IPS-15b (cell line): ENCODE measurements around the gene AHSA1.

Experiments used
- H3K27me3 ChIP-seq: one replicate; pipeline ENCODE4 v1.6.1; 2013; ENCODE audit warnings: low read length; ENCODE audit not compliant: control insufficient read depth, insufficient read depth
- H3K36me3 ChIP-seq: one replicate; pipeline ENCODE4 v1.6.1; 2013; ENCODE audit warnings: low read length; ENCODE audit not compliant: control insufficient read depth, insufficient read depth
- H3K4me1 ChIP-seq: one replicate; pipeline ENCODE4 v1.6.1; 2013; ENCODE audit warnings: mild to moderate bottlenecking, low read length; ENCODE audit not compliant: control insufficient read depth, insufficient read depth
- H3K4me3 ChIP-seq: one replicate; pipeline ENCODE4 v1.5.1; 2013; ENCODE audit warnings: low read depth, low read length
- H3K9ac ChIP-seq: one replicate; pipeline ENCODE4 v1.6.1; 2013; ENCODE audit warnings: low read depth, mild to moderate bottlenecking, low read length
- H3K9me3 ChIP-seq: one replicate; pipeline ENCODE4 v1.6.1; 2013; ENCODE audit warnings: mild to moderate bottlenecking, low read length; ENCODE audit not compliant: control insufficient read depth, insufficient read depth

AHSA1 gene

DNA sequence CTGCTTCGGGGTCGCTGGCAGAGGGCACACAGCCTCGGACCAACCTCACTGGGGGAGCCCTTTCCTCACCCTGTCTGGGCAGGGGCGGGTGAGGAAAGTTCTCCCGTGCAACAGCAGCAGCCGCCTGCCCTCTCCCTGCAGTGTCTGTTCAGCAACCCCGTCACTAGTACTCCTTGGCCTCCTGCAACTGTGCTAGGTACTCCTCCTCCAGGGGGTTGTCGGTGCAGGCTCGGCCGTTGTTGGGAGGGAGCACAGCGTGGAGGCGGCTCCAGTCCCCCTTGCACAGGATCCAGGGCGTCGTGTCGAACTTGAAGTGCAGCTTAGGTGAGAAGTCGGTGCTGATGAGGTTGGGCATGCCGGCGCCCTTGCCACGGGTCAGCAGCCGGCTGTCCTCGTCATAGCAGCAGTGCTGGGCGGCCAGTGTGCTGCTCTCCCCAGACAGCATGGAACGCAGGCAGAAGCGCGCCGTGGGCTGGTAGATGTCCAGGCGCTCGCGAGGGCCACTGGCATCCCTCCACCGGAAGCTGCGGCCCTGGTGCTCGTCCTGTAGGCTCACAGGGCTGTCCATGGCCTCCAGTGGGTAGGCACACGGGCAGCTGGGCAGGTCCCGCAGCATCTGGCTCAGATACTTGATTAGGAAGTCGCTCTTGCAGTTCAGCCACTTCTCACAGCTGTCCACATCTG is 17.7 kb downstream of the AHSA1 start:
- no peaks in the 10 kb centered on the region for H3K27me3 ChIP-seq
- H3K4me3 ChIP-seq = no peak overlapping the region
- H3K4me1 ChIP-seq = peaks cover 8% of the 10 kb centered on the region
- no peaks in the 10 kb centered on the region for H3K9me3 ChIP-seq
- H3K36me3 ChIP-seq = no peaks in the 10 kb centered on the region
- no peak overlapping the region for H3K9ac ChIP-seq

DNA sequence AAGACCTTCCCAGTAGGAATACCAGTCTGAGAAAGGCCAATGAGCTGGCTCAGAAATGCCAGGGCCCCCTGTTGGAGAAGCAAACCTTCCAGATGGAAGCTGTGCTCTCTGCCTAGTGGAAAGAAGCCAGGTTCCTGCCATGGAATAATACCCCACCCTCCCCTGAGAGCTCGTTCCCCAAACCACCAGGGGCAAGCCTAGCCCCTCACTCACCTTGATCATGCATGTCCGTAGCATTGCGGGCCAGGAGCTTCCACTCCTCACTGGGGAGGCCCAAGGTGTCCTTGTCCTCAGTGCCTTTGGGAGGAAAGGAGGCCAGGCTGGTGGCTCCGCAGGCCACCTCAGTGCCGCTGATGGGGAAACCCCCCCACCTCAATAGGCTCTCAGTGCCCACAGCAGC is 20.1 kb downstream of the AHSA1 start:
- H3K4me3 ChIP-seq = no peak overlapping the region
- no peaks in the 10 kb centered on the region for H3K4me1 ChIP-seq
- no peaks in the 10 kb centered on the region for H3K9me3 ChIP-seq
- no peaks in the 10 kb centered on the region for H3K27me3 ChIP-seq
- H3K36me3 ChIP-seq = no peaks in the 10 kb centered on the region
- H3K9ac ChIP-seq = no peak overlapping the region

DNA sequence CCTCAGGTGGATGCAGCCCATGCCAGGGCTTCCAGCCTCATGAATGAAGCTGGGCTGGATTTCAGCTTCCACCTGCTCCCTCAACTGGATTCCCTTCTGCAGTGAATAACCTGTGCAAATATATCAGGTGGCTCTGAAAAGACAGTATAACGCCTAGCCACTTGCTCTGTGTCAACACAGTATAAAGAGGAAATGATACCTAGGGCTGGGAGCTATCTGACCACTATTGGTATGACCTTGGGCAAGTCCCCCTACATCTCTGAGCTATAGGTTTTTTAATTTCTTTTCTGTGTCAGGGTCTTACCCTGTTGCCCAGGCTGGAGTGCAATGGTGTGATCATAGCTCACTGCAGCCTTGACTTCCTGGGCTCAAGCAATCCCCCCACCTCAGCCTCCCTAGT is 20.9 kb downstream of the AHSA1 start:
- Histone ChIP-seq H3K4me3 (no peak overlapping the region), H3K27me3 (no peaks in the 10 kb centered on the region), H3K36me3 (no peaks in the 10 kb centered on the region), H3K9me3 (no peaks in the 10 kb centered on the region), H3K9ac (no peak overlapping the region), H3K4me1 (no peaks in the 10 kb centered on the region)

DNA sequence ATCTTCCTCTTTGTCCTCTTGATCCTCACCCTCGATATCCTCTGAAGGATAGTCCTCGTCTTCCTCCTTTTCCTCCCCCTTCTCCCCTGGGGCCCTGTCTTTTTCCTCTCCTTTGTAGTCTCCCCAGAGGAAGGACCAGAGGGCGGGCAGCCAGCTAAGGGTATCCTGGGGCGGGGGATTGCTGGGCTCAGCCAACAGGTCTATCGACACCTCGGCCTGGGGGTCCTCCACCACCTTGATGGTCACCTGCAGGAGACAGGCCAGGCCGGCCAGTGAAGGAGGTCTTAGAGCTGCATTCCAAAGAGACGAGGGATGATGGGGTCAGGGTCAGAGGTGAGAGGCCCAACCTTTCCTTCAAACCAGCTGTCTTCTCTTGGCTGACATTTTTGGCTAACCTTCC is 24.5 kb downstream of the AHSA1 start:
- Histone ChIP-seq H3K9ac (no peak overlapping the region), H3K36me3 (no peaks in the 10 kb centered on the region), H3K4me1 (no peaks in the 10 kb centered on the region), H3K4me3 (no peak overlapping the region), H3K27me3 (no peaks in the 10 kb centered on the region), H3K9me3 (no peaks in the 10 kb centered on the region)

DNA sequence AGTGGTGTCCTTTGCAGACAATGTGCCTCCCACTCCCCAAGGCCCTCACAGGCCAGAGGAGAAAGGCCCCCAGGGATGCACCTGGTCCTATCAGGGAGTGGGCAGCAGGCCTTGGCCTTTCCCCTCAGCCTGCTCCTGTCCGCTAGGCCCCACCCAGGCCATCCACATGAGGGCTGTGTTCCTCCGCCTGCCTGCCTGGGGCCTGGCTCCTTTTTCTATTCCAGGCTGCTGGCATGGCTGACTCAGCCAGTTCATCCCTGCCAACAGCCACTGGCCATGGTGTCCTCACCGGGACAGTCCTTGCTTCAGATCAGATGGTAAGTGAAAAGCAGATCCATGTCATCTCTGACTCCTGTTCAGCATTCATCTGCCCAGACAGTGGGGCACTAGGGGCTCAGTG is 27.4 kb downstream of the AHSA1 start:
- H3K36me3 ChIP-seq = no peaks in the 10 kb centered on the region
- no peaks in the 10 kb centered on the region for H3K9me3 ChIP-seq
- no peaks in the 10 kb centered on the region for H3K4me1 ChIP-seq
- no peak overlapping the region for H3K9ac ChIP-seq
- no peaks in the 10 kb centered on the region for H3K27me3 ChIP-seq
- no peak overlapping the region for H3K4me3 ChIP-seq

DNA sequence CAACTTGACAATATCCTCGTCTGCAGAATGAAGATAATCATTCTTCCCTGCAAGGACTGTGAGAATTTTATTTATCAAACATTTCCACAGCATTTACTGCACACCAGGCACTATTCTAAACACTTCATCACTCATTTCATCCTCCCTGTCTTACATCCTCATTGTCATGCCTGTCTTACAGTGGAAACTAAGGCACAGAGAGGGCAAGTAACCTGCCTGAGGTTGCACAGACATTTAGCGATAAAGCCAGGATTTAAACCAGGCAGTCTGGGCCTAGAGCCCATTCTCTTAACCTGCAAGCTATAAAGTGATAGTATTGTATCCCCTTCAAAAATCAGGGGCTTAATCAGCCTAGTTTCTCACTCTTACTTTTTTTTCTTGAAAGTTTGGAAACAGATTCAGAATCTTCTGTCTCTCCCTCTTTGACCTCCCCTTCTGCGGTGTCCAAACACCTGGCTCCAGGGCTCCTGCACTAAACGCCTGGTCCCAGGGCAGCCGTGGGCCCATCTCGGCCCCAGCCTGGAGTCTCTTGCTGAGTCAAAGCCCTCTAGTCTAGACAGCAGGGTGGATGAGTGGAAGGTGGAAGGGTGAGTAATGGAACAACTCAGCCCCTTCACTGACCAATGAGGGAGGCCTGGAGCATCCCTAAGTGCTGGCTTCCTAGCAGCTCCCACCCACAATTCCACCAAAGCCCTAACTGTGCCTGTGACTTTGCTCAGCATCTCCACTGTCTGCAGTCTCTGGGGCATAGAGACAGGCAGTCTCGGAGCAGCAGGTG is 28.2 kb downstream of the AHSA1 start:
- no peaks in the 10 kb centered on the region for H3K27me3 ChIP-seq
- no peaks in the 10 kb centered on the region for H3K4me1 ChIP-seq
- H3K9me3 ChIP-seq = no peaks in the 10 kb centered on the region
- no peak overlapping the region for H3K9ac ChIP-seq
- H3K4me3 ChIP-seq = no peak overlapping the region
- no peaks in the 10 kb centered on the region for H3K36me3 ChIP-seq

DNA sequence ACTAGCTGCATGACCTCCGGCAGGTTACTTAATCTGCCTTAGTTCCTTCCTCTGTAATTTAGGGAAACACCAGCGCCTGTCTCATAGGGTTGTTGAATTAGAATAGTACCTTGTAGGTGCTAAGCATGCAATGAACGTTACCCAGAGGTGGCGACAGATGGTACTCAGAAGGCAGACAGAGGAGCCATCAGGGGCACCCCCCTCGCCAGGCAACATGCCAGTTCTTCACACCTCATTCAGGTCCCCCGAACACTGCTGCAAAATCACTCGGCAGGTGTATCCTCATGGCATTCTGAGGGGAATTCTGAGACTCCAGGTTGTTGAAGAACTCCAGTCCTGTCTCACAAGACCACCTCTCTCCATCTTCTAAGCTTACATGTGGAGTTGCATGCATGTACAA is 30.7 kb downstream of the AHSA1 start:
- H3K4me1 ChIP-seq = no peaks in the 10 kb centered on the region
- no peak overlapping the region for H3K4me3 ChIP-seq
- no peaks in the 10 kb centered on the region for H3K27me3 ChIP-seq
- no peak overlapping the region for H3K9ac ChIP-seq
- no peaks in the 10 kb centered on the region for H3K9me3 ChIP-seq
- no peaks in the 10 kb centered on the region for H3K36me3 ChIP-seq

DNA sequence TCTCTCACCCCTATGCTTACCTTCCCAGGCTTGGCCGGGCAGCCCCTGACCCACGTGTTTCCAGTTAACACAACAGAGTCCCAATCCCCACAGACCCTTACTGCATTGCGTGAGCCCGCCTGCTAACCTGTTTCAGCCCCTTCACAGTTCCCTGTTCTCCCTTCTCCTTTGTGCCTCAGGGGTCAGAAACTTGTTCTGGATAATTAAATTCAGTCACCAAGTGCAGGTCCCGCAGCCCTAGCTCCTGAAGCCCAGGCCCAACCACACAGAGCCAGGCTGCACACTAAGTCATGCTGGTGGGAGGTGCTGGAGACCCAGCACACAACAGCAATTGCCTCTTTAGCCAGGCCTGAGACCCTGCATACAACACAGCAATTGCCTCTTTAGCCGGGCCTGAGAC is 31.1 kb downstream of the AHSA1 start:
- Histone ChIP-seq H3K9me3 (no peaks in the 10 kb centered on the region), H3K9ac (no peak overlapping the region), H3K4me3 (no peak overlapping the region), H3K4me1 (no peaks in the 10 kb centered on the region), H3K36me3 (no peaks in the 10 kb centered on the region), H3K27me3 (no peaks in the 10 kb centered on the region)

DNA sequence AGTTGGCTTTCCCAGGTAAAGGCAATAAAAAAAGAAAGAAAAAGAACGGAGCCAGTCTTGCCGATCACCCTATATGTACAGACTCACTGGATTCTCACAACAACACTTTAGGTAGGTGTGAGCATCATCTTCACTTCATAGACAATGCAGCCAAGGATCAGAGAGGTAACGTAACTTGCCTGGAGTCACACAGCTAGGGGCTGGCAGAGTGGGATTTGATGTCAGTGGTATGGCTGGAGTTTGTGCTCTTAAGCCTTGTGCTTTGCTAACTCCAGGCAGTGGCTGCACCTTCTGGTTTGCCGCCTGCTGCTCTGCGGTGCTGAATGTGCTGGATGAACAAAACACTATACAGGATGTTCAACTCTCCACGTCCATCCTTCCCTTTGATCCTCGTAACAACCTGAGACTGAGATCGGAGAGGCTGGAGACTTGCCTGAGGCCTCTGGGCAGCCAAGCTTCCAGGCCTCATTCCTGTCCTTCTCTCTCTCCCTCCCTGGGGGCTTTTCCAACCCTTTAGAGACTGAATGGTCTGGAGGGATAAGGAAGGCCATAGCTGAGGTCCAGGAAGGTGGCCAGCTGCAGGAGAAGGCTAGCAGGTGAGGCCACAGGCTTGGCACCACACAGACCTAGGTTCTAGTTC is 32.6 kb downstream of the AHSA1 start:
- Histone ChIP-seq H3K27me3 (peaks cover 2% of the 10 kb centered on the region), H3K9ac (no peak overlapping the region), H3K36me3 (no peaks in the 10 kb centered on the region), H3K9me3 (no peaks in the 10 kb centered on the region), H3K4me3 (no peak overlapping the region), H3K4me1 (no peaks in the 10 kb centered on the region)

DNA sequence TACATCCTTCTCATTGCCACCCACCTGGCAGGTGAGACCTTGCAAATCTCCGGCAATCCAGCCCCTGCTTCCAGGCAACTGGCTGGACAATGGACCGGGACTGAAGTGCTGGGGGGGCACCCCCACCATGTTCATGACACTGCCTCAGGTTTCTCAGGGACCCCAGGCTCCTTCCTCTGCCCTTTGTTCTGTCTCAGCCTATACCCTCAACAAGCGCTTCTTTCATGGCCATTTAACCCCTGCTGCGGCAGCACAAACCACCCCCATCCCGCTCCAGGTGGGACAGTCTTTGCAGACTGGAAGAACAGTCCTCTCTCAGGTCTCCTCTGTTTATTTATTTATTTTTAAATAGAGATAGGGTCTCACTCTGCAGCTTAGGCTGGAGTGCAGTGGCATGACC is 33.2 kb downstream of the AHSA1 start:
- no peaks in the 10 kb centered on the region for H3K4me1 ChIP-seq
- H3K36me3 ChIP-seq = no peaks in the 10 kb centered on the region
- H3K9me3 ChIP-seq = no peaks in the 10 kb centered on the region
- peaks cover 2% of the 10 kb centered on the region for H3K27me3 ChIP-seq
- no peak overlapping the region for H3K4me3 ChIP-seq
- H3K9ac ChIP-seq = no peak overlapping the region

DNA sequence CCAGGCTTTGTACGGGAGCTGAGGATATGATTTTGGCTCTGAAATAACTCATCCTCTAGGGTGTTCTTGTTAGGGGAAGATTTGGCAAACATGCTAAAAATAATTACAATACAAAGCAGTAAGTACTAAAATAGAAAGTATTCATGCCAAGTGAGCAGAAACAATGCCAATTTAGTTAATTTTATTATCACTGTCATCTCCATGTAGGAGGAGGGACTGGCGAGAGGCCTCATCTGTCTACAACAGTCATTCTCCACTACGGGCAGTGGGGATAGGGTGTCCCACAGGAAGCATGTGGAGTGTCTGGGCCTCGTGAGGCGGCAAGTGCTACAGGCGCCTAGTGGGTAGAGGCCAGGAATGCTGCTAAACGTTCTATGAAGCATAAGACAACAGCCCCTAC is 37.4 kb downstream of the AHSA1 start:
- Histone ChIP-seq H3K27me3 (peaks cover 34% of the 10 kb centered on the region), H3K36me3 (no peaks in the 10 kb centered on the region), H3K4me3 (no peak overlapping the region), H3K9ac (no peak overlapping the region), H3K9me3 (no peaks in the 10 kb centered on the region), H3K4me1 (no peaks in the 10 kb centered on the region)
